HEK293 (cell line): ENCODE measurements around the gene NEU4.

Experiments used
- CTCF ChIP-seq: fragments of 450-650 bp; formaldehyde crosslinking; IDR thresholded peaks from 2 replicates; pipeline ENCODE4 v1.5.1; 2016; ENCODE audit warnings: missing biosample characterization, missing genetic modification characterization
- HOXA7 ChIP-seq: sonication (generic); formaldehyde crosslinking; IDR thresholded peaks from 2 replicates; pipeline ENCODE4 v1.8.1; 2022; ENCODE audit warnings: missing genetic modification reagents, borderline replicate concordance
- HOXC10 ChIP-seq: sonication (generic); formaldehyde crosslinking; IDR thresholded peaks from 2 replicates; pipeline ENCODE4 v1.8.1; 2023; ENCODE audit warnings: mild to moderate bottlenecking, missing genetic modification reagents
- MYNN ChIP-seq: fragments of 450-650 bp; formaldehyde crosslinking; IDR thresholded peaks from 2 replicates; pipeline ENCODE4 v1.5.1; 2016; ENCODE audit warnings: missing biosample characterization, missing genetic modification characterization, borderline replicate concordance
- MZF1 ChIP-seq: fragments of 450-650 bp; formaldehyde crosslinking; IDR thresholded peaks from 2 replicates; pipeline ENCODE4 v1.5.1; 2017; ENCODE audit warnings: missing biosample characterization, missing genetic modification characterization, borderline replicate concordance
- PRDM1 ChIP-seq: fragments of 450-650 bp; formaldehyde crosslinking; IDR thresholded peaks from 2 replicates; pipeline ENCODE4; 2016; ENCODE audit warnings: missing biosample characterization, missing genetic modification characterization
- PRDM6 ChIP-seq: fragments of 450-650 bp; formaldehyde crosslinking; IDR thresholded peaks from 2 replicates; pipeline ENCODE4 v1.5.1; 2017; ENCODE audit warnings: missing biosample characterization, missing genetic modification characterization
- REST ChIP-seq: fragments of 450-650 bp; formaldehyde crosslinking; IDR thresholded peaks from 2 replicates; pipeline ENCODE4 v1.5.1; 2016; ENCODE audit warnings: missing biosample characterization, missing genetic modification characterization
- SALL2 ChIP-seq: fragments of 450-650 bp; formaldehyde crosslinking; IDR thresholded peaks from 2 replicates; pipeline ENCODE4 v1.5.0; 2017; ENCODE audit warnings: missing biosample characterization, mild to moderate bottlenecking, missing genetic modification characterization, borderline replicate concordance
- TCF7L2 ChIP-seq: IDR thresholded peaks from 2 replicates; pipeline ENCODE4 v1.6.1; 2011; ENCODE audit warnings: low read depth, mild to moderate bottlenecking, inconsistent platforms, low read length, moderate library complexity, borderline replicate concordance
- WT1 ChIP-seq: fragments of 450-650 bp; formaldehyde crosslinking; IDR thresholded peaks from 2 replicates; pipeline ENCODE4 v1.5.1; 2016; ENCODE audit warnings: missing biosample characterization, missing genetic modification characterization
- ZBTB17 ChIP-seq: fragments of 450-650 bp; formaldehyde crosslinking; IDR thresholded peaks from 2 replicates; pipeline ENCODE4 v1.5.1; 2016; ENCODE audit warnings: missing biosample characterization, missing genetic modification characterization
- ZBTB21 ChIP-seq: fragments of 450-650 bp; formaldehyde crosslinking; IDR thresholded peaks from 2 replicates; pipeline ENCODE4 v1.5.1; 2017; ENCODE audit warnings: missing biosample characterization, missing genetic modification characterization
- ZBTB8A ChIP-seq: fragments of 450-650 bp; formaldehyde crosslinking; IDR thresholded peaks from 2 replicates; pipeline ENCODE4 v1.5.1; 2016; ENCODE audit warnings: missing biosample characterization, missing genetic modification characterization
- ZNF114 ChIP-seq: fragments of 450-650 bp; formaldehyde crosslinking; IDR thresholded peaks from 2 replicates; pipeline ENCODE4 v1.5.0; 2017; ENCODE audit warnings: missing biosample characterization, missing genetic modification characterization
- ZNF155 ChIP-seq: fragments of 450-650 bp; formaldehyde crosslinking; IDR thresholded peaks from 2 replicates; pipeline ENCODE4 v1.5.1; 2016; ENCODE audit warnings: missing biosample characterization, missing genetic modification characterization
- ZNF175 ChIP-seq: fragments of 450-650 bp; formaldehyde crosslinking; IDR thresholded peaks from 2 replicates; pipeline ENCODE4 v1.5.1; 2016; ENCODE audit warnings: missing biosample characterization, missing genetic modification characterization
- ZNF239 ChIP-seq: fragments of 450-650 bp; formaldehyde crosslinking; IDR thresholded peaks from 2 replicates; pipeline ENCODE4 v1.5.1; 2016; ENCODE audit warnings: missing biosample characterization, missing genetic modification characterization
- ZNF248 ChIP-seq: fragments of 450-650 bp; formaldehyde crosslinking; IDR thresholded peaks from 2 replicates; pipeline ENCODE4 v1.5.1; 2017; ENCODE audit warnings: missing biosample characterization, missing genetic modification characterization
- ZNF311 ChIP-seq: fragments of 450-650 bp; formaldehyde crosslinking; IDR thresholded peaks from 2 replicates; pipeline ENCODE4 v1.5.1; 2017; ENCODE audit warnings: missing biosample characterization, missing genetic modification characterization, borderline replicate concordance
- ZNF354C ChIP-seq: fragments of 450-650 bp; formaldehyde crosslinking; IDR thresholded peaks from 2 replicates; pipeline ENCODE4 v1.5.1; 2016; ENCODE audit warnings: missing biosample characterization, missing genetic modification characterization, low read depth, borderline replicate concordance
- ZNF426 ChIP-seq: fragments of 450-650 bp; formaldehyde crosslinking; IDR thresholded peaks from 2 replicates; pipeline ENCODE4 v1.5.1; 2017; ENCODE audit warnings: missing biosample characterization, missing genetic modification characterization, mild to moderate bottlenecking, inconsistent platforms, moderate library complexity
- ZNF510 ChIP-seq: fragments of 450-650 bp; formaldehyde crosslinking; IDR thresholded peaks from 2 replicates; pipeline ENCODE4 v1.5.1; 2018; ENCODE audit warnings: mild to moderate bottlenecking, missing genetic modification characterization, missing biosample characterization; ENCODE audit not compliant: insufficient replicate concordance
- ZNF621 ChIP-seq: fragments of 450-650 bp; formaldehyde crosslinking; IDR thresholded peaks from 2 replicates; pipeline ENCODE4 v1.5.1; 2017; ENCODE audit warnings: missing biosample characterization, missing genetic modification characterization
- ZNF624 ChIP-seq: fragments of 450-650 bp; formaldehyde crosslinking; IDR thresholded peaks from 2 replicates; pipeline ENCODE4 v1.5.1; 2017; ENCODE audit warnings: missing biosample characterization, missing genetic modification characterization
- ZNF639 ChIP-seq: fragments of 450-650 bp; formaldehyde crosslinking; IDR thresholded peaks from 2 replicates; pipeline ENCODE4 v1.5.1; 2016; ENCODE audit warnings: missing biosample characterization, missing genetic modification characterization
- ZNF645 ChIP-seq: fragments of 450-650 bp; formaldehyde crosslinking; IDR thresholded peaks from 2 replicates; pipeline ENCODE4; 2016; ENCODE audit warnings: missing biosample characterization, missing genetic modification characterization
- ZNF670 ChIP-seq: fragments of 450-650 bp; formaldehyde crosslinking; IDR thresholded peaks from 2 replicates; pipeline ENCODE4 v1.5.1; 2016; ENCODE audit warnings: missing biosample characterization, missing genetic modification characterization, low read depth
- ZNF792 ChIP-seq: fragments of 450-650 bp; formaldehyde crosslinking; IDR thresholded peaks from 2 replicates; pipeline ENCODE4 v1.5.1; 2016; ENCODE audit warnings: missing biosample characterization, missing genetic modification characterization
- ZNF830 ChIP-seq: fragments of 450-650 bp; IDR thresholded peaks from 2 replicates; pipeline ENCODE4 v1.5.0; 2018; ENCODE audit warnings: missing biosample characterization, missing genetic modification characterization, low read depth, mild to moderate bottlenecking, moderate library complexity

The NEU4 gene

GRCh38 chr2:241865416-241865956 lies 56.5 kb downstream of the NEU4 start (continued):
- 0 out of 2 replicates have a peak, but pooled peaks have one; percentile 43 for TF ChIP-seq ZNF645 (tag by site-specific recombination)
- TF ChIP-seq ZNF248 (tag by site-specific recombination): peak; percentile 16; the same call in 1 of the 2 replicates
- no peak for TF ChIP-seq ZNF155 (tag by site-specific recombination)
- TF ChIP-seq TCF7L2: no peak
- TF ChIP-seq HOXC10 (CRISPR knock-in tag): no peak
- no peak for TF ChIP-seq PRDM1 (tag by site-specific recombination)
- TF ChIP-seq CTCF: 0 out of 2 replicates have a peak, but pooled peaks have one; percentile 3
- no peak for TF ChIP-seq PRDM6 (tag by site-specific recombination)
- no peak for TF ChIP-seq MZF1 (tag by site-specific recombination)
- TF ChIP-seq ZNF639: no peak
- peak; percentile 4; the same call in 1 of the 2 replicates for TF ChIP-seq ZNF670 (tag by site-specific recombination)
- TF ChIP-seq ZNF175 (tag by site-specific recombination): 0 out of 2 replicates have a peak, but pooled peaks have one; percentile 40
- TF ChIP-seq WT1: no peak
- no peak for TF ChIP-seq SALL2 (tag by site-specific recombination)
- no peak for TF ChIP-seq HOXA7 (CRISPR knock-in tag)
- no peak for TF ChIP-seq ZNF510 (tag by site-specific recombination)
- TF ChIP-seq ZNF792 (tag by site-specific recombination): no peak
- TF ChIP-seq ZBTB8A: no peak
- no peak for TF ChIP-seq ZNF624 (tag by site-specific recombination)
- peak; percentile 12; the same call in 1 of the 2 replicates for TF ChIP-seq ZNF311 (tag by site-specific recombination)
- TF ChIP-seq ZNF426 (tag by site-specific recombination): no peak
- TF ChIP-seq REST: no peak
- peak; percentile 6; the same call in 1 of the 2 replicates for TF ChIP-seq ZNF354C (tag by site-specific recombination)
- 0 out of 2 replicates have a peak, but pooled peaks have one; percentile 9 for TF ChIP-seq ZNF239 (tag by site-specific recombination)
- no peak for TF ChIP-seq MYNN
- TF ChIP-seq ZNF114 (tag by site-specific recombination): no peak; the same call in 1 of the 2 replicates
- 0 out of 2 replicates have a peak, but pooled peaks have one; percentile 21 for TF ChIP-seq ZNF621 (tag by site-specific recombination)
- no peak for TF ChIP-seq ZBTB21
- no peak for TF ChIP-seq ZBTB17 (tag by site-specific recombination)
- TF ChIP-seq ZNF830 (tag by site-specific recombination): no peak
